Stimulated activated effector memory CD8-positive, alpha-beta T cell treated with anti-CD3 and anti-CD28 coated beads, Interleukin-12 subunit alpha, Interleukin-12 subunit beta, amount 100 ng/mL, for 72 hours (primary cell): ENCODE measurements around the gene KCNMA1.

Experiments used
- ATAC-seq: fragments of 150-1000 bp; cut with Tn5 transposase; 2 replicates; pipeline ENCODE4 v1.10.0; 2021
- DNase-seq, 2 donors: peaks; one replicate each; pipeline ENCODE4 v3.0.0; 2021 to 2022; ENCODE audit warnings: low spot score in 2 of 2
- H3K27ac Mint-ChIP-seq: one replicate; pipeline ENCODE4 v1.8.0; 2022; ENCODE audit warnings: mild to moderate bottlenecking, mixed read lengths
- H3K36me3 Mint-ChIP-seq: one replicate; pipeline ENCODE4 v1.8.0; 2022; ENCODE audit warnings: mild to moderate bottlenecking, mixed read lengths
- H3K4me1 Mint-ChIP-seq: one replicate; pipeline ENCODE4 v1.8.0; 2022; ENCODE audit warnings: mixed read lengths
- H3K4me3 Mint-ChIP-seq: one replicate; pipeline ENCODE4 v1.8.0; 2022; ENCODE audit warnings: mild to moderate bottlenecking, mixed read lengths
- H3K9me3 Mint-ChIP-seq: one replicate; pipeline ENCODE4 v1.8.0; 2022; ENCODE audit warnings: mixed read lengths

Gene KCNMA1

GRCh38 chr10:77554996-77555397, 82.6 kb downstream of the KCNMA1 start:
- Mint-ChIP-seq H3K27ac (no peak overlapping the region), H3K9me3 (no peaks in the 10 kb centered on the region), H3K4me1 (peaks cover 6% of the 10 kb centered on the region), H3K36me3 (no peaks in the 10 kb centered on the region), H3K4me3 (no peak overlapping the region)
- DNase-seq (no peak), ATAC-seq (peak; percentile 36)

GRCh38 chr10:77553966-77554365, 83.6 kb downstream of the KCNMA1 start:
- Mint-ChIP-seq H3K27ac (no peak overlapping the region), H3K4me3 (no peak overlapping the region), H3K4me1 (peaks cover 6% of the 10 kb centered on the region), H3K36me3 (no peaks in the 10 kb centered on the region), H3K9me3 (no peaks in the 10 kb centered on the region)
- DNase-seq: no peak
- no peak for ATAC-seq

- no peak for ATAC-seq
- H3K4me3 Mint-ChIP-seq: no peak overlapping the region
- no peaks in the 10 kb centered on the region for H3K9me3 Mint-ChIP-seq
- DNase-seq: no peak
- H3K4me1 Mint-ChIP-seq: peaks cover 6% of the 10 kb centered on the region
- H3K27ac Mint-ChIP-seq: no peak overlapping the region
- H3K36me3 Mint-ChIP-seq: no peaks in the 10 kb centered on the region
Observed at GRCh38 chr10:77553311-77553710, 84.3 kb downstream of the KCNMA1 start.

GRCh38 chr10:77552252-77552651, 85.4 kb downstream of the KCNMA1 start:
- H3K27ac Mint-ChIP-seq: no peak overlapping the region
- no peaks in the 10 kb centered on the region for H3K36me3 Mint-ChIP-seq
- H3K4me1 Mint-ChIP-seq: peaks cover 6% of the 10 kb centered on the region
- no peaks in the 10 kb centered on the region for H3K9me3 Mint-ChIP-seq
- H3K4me3 Mint-ChIP-seq: no peak overlapping the region
- ATAC-seq (no peak), DNase-seq (no peak)

- H3K36me3 Mint-ChIP-seq: no peaks in the 10 kb centered on the region
- DNase-seq (no peak), ATAC-seq (no peak)
- peaks cover 6% of the 10 kb centered on the region for H3K4me1 Mint-ChIP-seq
- no peaks in the 10 kb centered on the region for H3K9me3 Mint-ChIP-seq
- H3K4me3 Mint-ChIP-seq: no peak overlapping the region
- no peak overlapping the region for H3K27ac Mint-ChIP-seq
Observed at GRCh38 chr10:77550378-77550777, 87.2 kb downstream of the KCNMA1 start.

- H3K9me3 Mint-ChIP-seq: no peaks in the 10 kb centered on the region
- H3K4me1 Mint-ChIP-seq: no peaks in the 10 kb centered on the region
- ATAC-seq: no peak
Observed at GRCh38 chr10:77548671-77549070, 88.9 kb downstream of the KCNMA1 start.

GRCh38 chr10:77548157-77548556, 89.5 kb downstream of the KCNMA1 start:
- no peak for ATAC-seq
- DNase-seq: no peak
- Mint-ChIP-seq H3K27ac (no peak overlapping the region), H3K9me3 (peaks cover 5% of the 10 kb centered on the region), H3K4me1 (no peaks in the 10 kb centered on the region), H3K4me3 (no peak overlapping the region), H3K36me3 (no peaks in the 10 kb centered on the region)

More at GRCh38 chr10:77548671-77549070, 88.9 kb downstream of the KCNMA1 start:
- Mint-ChIP-seq H3K36me3 (no peaks in the 10 kb centered on the region), H3K27ac (no peak overlapping the region), H3K4me3 (no peak overlapping the region)
- DNase-seq: no peak

- H3K4me1 Mint-ChIP-seq: no peaks in the 10 kb centered on the region
- no peak for ATAC-seq
Observed at GRCh38 chr10:77547307-77548050, 90.1 kb downstream of the KCNMA1 start.

GRCh38 chr10:77546042-77546441, 91.6 kb downstream of the KCNMA1 start:
- H3K4me1 Mint-ChIP-seq: no peaks in the 10 kb centered on the region
- H3K27ac Mint-ChIP-seq: no peak overlapping the region
- peaks cover 8% of the 10 kb centered on the region for H3K9me3 Mint-ChIP-seq
- no peak overlapping the region for H3K4me3 Mint-ChIP-seq
- ATAC-seq: peak; percentile 5
- no peaks in the 10 kb centered on the region for H3K36me3 Mint-ChIP-seq
- DNase-seq: no peak

More at GRCh38 chr10:77547307-77548050, 90.1 kb downstream of the KCNMA1 start:
- Mint-ChIP-seq H3K4me3 (no peak overlapping the region), H3K9me3 (peaks cover 8% of the 10 kb centered on the region), H3K27ac (no peak overlapping the region), H3K36me3 (no peaks in the 10 kb centered on the region)
- no peak for DNase-seq

- DNase-seq (no peak), ATAC-seq (peak; percentile 24)
- Mint-ChIP-seq H3K9me3 (peaks cover 11% of the 10 kb centered on the region), H3K4me1 (no peaks in the 10 kb centered on the region), H3K36me3 (no peaks in the 10 kb centered on the region), H3K27ac (no peak overlapping the region), H3K4me3 (no peak overlapping the region)
Observed at GRCh38 chr10:77545585-77545984, 92.0 kb downstream of the KCNMA1 start.

GRCh38 chr10:77544617-77545016, 93.0 kb downstream of the KCNMA1 start:
- H3K4me1 Mint-ChIP-seq: no peaks in the 10 kb centered on the region
- no peak overlapping the region for H3K4me3 Mint-ChIP-seq
- H3K27ac Mint-ChIP-seq: no peak overlapping the region
- H3K36me3 Mint-ChIP-seq: no peaks in the 10 kb centered on the region
- ATAC-seq (no peak), DNase-seq (no peak)
- peaks cover 11% of the 10 kb centered on the region for H3K9me3 Mint-ChIP-seq

GRCh38 chr10:77542710-77543259, 94.8 kb downstream of the KCNMA1 start:
- Mint-ChIP-seq H3K4me3 (no peak overlapping the region), H3K36me3 (no peaks in the 10 kb centered on the region), H3K9me3 (peaks cover 11% of the 10 kb centered on the region), H3K4me1 (no peaks in the 10 kb centered on the region), H3K27ac (no peak overlapping the region)
- no peak for DNase-seq
- no peak for ATAC-seq

GRCh38 chr10:77541944-77542343, 95.7 kb downstream of the KCNMA1 start:
- Mint-ChIP-seq H3K36me3 (no peaks in the 10 kb centered on the region), H3K27ac (no peak overlapping the region), H3K4me1 (no peaks in the 10 kb centered on the region), H3K9me3 (peaks cover 11% of the 10 kb centered on the region), H3K4me3 (no peak overlapping the region)
- DNase-seq (no peak), ATAC-seq (no peak)

- H3K4me3 Mint-ChIP-seq: no peak overlapping the region
- DNase-seq: no peak
- no peak for ATAC-seq
- peaks cover 11% of the 10 kb centered on the region for H3K9me3 Mint-ChIP-seq
- no peak overlapping the region for H3K27ac Mint-ChIP-seq
- no peaks in the 10 kb centered on the region for H3K36me3 Mint-ChIP-seq
- H3K4me1 Mint-ChIP-seq: no peaks in the 10 kb centered on the region
Observed at GRCh38 chr10:77541247-77541646, 96.4 kb downstream of the KCNMA1 start.

- ATAC-seq (no peak), DNase-seq (no peak)
- H3K36me3 Mint-ChIP-seq: no peaks in the 10 kb centered on the region
- peaks cover 11% of the 10 kb centered on the region for H3K9me3 Mint-ChIP-seq
- H3K27ac Mint-ChIP-seq: no peak overlapping the region
- no peaks in the 10 kb centered on the region for H3K4me1 Mint-ChIP-seq
- no peak overlapping the region for H3K4me3 Mint-ChIP-seq
Observed at GRCh38 chr10:77539147-77539935, 98.3 kb downstream of the KCNMA1 start.
